H1 (cell line): ENCODE results near the gene COLEC12. TPM values are rescaled to one million over a fixed set of nuclear protein-coding genes. Genes with fewer than 3 reads are reported as not detected.

ENCODE experiments used
- BCL11A ChIP-seq, 2 experiments: IDR thresholded peaks; one replicate each; pipeline ENCODE4 v1.6.1; 2011; ENCODE audit warnings: low read depth in 2 of 2, low read length in 2 of 2, mild to moderate bottlenecking in 2 of 2
- CHD7 ChIP-seq: fragments of 300-600 bp; sonication (generic); IDR thresholded peaks from 2 replicates; pipeline ENCODE4 v1.7.1; 2012; ENCODE audit warnings: low read length, moderate library complexity, mild to moderate bottlenecking, inconsistent platforms; ENCODE audit not compliant: insufficient replicate concordance
- PHF8 ChIP-seq: fragments of 200-600 bp; sonication (generic); conservative IDR thresholded peaks from 2 replicates; pipeline ENCODE4 v1.7.1; 2012; ENCODE audit warnings: low read depth, mild to moderate bottlenecking, inconsistent platforms, low read length, moderate library complexity
- polyA plus RNA-seq, 7 experiments: library from polyadenylated mRNA; depleted of rRNA in 3 of 7; stranded (reverse) in 5 of 7; unstranded in 2 of 7; fragments of >200 nt in 5 of 7; fragments of 200-250 nt in 2 of 7; gene quantifications; 1 replicate in 5 of 7; 2 replicates in 1 of 7; 4 replicates in 1 of 7; pipeline versions ENCODE4 v1.2.1 to v1.2.3, GENCODE V29; 2011 to 2013; ENCODE audit warnings: missing spikeins in 2 of 7, mixed read lengths in 2 of 7
- total RNA-seq: library from RNA; stranded (reverse); fragmentation: NEBNext Ultra II Directional; extraction: Animal tissue kit (Norgen Biotek cat#: 25700); gene quantifications from 2 replicates; pipeline ENCODE4 v1.2.1, GENCODE V29; 2021

COLEC12 gene
- total and polyA plus RNA-seq, 2 of the 8 experiments (the other 6 are each of a cell fraction or from before 2014, with no cell fraction given): 0.44 to 2.3 TPM

DNA sequence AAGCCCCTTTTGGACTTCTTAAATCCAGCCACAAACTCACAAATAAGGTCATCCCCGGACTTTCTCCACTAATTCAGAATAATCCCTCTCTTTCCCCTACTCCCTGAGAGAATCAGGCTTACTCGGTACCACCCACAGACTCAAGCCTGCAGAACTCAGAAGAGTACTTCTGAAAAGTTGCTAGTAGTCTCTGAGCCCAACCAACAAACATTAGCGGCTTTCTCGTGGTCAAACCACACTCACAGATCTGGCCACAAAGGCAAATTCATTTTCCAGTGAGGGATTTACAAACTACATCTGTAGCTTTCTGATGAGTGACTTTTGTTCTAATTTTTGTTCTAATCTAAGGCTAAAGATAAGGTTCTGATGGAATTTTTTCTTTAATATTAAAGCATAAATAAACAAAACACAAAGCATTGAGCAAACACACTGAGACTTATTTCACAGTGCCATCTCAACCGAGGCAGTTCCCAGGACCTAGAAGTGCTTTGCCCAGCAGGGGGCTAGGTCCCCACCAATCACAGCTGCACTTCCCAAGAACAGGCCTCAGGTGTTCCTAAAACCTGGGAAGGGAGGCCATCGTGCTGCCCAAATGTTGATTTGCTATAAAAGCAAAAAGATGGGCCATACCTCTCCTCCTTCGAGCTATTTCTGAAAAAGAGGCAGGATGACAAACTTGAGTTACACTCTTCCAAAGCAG is 110.7 kb downstream of the COLEC12 start (continued):
- TF ChIP-seq CHD7 (no peak), BCL11A (IDR thresholded peaks at IDR 0.05; ENCODE audit: low read depth in 2 of 2, low read length in 2 of 2) (no peak), PHF8 (no peak)
